PC-3 (cell line): ENCODE results near the gene RARA.

Source experiments
- EZH2 ChIP-seq: fragments of 300-600 bp; sonication (generic); IDR thresholded peaks from one replicate; pipeline ENCODE4 v1.6.1; 2017; ENCODE audit warnings: antibody characterized with exemption, mild to moderate bottlenecking, low read length; ENCODE audit not compliant: unreplicated experiment
- EZH2phosphoT487 ChIP-seq: fragments of 300-600 bp; sonication (generic); IDR thresholded peaks from 2 replicates; pipeline ENCODE4 v1.6.1; 2018; ENCODE audit warnings: mild to moderate bottlenecking, antibody characterized with exemption, low read length, borderline replicate concordance
- TF ChIP-seq, protein P1 (sequence below): fragments of 300-600 bp; sonication (generic); conservative IDR thresholded peaks from 2 replicates; pipeline ENCODE4 v1.5.1; 2017; ENCODE audit warnings: antibody characterized with exemption, low read depth, mild to moderate bottlenecking, low read length

DNA sequence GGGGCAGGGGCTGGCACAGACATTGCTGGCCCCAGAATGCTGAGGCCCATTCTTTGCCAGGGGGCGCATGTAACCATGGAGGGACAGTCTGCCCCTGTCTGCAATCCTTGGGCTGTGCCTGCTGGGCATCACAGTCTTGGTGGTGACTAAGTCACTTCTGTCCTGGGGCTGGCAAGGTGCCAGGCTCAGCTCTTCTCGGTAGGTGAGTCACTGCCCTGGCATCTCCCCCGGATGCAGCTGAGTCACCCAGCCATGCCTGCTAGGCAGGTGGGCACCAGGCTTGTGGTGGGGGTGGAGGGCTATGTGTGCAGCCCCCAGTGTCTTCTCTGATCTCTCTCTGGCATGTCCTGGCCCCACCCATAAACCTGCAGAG, 5.6 kb downstream of the RARA start:
- TF ChIP-seq, protein P1, sequence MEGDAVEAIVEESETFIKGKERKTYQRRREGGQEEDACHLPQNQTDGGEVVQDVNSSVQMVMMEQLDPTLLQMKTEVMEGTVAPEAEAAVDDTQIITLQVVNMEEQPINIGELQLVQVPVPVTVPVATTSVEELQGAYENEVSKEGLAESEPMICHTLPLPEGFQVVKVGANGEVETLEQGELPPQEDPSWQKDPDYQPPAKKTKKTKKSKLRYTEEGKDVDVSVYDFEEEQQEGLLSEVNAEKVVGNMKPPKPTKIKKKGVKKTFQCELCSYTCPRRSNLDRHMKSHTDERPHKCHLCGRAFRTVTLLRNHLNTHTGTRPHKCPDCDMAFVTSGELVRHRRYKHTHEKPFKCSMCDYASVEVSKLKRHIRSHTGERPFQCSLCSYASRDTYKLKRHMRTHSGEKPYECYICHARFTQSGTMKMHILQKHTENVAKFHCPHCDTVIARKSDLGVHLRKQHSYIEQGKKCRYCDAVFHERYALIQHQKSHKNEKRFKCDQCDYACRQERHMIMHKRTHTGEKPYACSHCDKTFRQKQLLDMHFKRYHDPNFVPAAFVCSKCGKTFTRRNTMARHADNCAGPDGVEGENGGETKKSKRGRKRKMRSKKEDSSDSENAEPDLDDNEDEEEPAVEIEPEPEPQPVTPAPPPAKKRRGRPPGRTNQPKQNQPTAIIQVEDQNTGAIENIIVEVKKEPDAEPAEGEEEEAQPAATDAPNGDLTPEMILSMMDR, result 0 out of 2 replicates have a peak, but pooled peaks have one; percentile 24
- TF ChIP-seq EZH2 (no peak), EZH2phosphoT487 (no peak)
